Measurements from ENCODE around the gene MBTPS1. TPM values are rescaled to one million over a fixed set of nuclear protein-coding genes. Genes with fewer than 3 reads are reported as not detected.
"Not testable (repeated sequence)": the region's sequence is repeated elsewhere in the genome, so short reads cannot be mapped to it uniquely, and the experiment has no call there.

The MBTPS1 gene
- total RNA-seq, 1 experiment from 2014 or later: 47.1 TPM

GRCh38 chr16:84137287-84137686 lies 20.5 kb upstream of the MBTPS1 start:
- no peak for DNase-seq (ENCODE audit: low read depth)

- no peak for DNase-seq (ENCODE audit: low read depth)
Measured at GRCh38 chr16:84136331-84137125, 19.8 kb upstream of the MBTPS1 start.

DNA sequence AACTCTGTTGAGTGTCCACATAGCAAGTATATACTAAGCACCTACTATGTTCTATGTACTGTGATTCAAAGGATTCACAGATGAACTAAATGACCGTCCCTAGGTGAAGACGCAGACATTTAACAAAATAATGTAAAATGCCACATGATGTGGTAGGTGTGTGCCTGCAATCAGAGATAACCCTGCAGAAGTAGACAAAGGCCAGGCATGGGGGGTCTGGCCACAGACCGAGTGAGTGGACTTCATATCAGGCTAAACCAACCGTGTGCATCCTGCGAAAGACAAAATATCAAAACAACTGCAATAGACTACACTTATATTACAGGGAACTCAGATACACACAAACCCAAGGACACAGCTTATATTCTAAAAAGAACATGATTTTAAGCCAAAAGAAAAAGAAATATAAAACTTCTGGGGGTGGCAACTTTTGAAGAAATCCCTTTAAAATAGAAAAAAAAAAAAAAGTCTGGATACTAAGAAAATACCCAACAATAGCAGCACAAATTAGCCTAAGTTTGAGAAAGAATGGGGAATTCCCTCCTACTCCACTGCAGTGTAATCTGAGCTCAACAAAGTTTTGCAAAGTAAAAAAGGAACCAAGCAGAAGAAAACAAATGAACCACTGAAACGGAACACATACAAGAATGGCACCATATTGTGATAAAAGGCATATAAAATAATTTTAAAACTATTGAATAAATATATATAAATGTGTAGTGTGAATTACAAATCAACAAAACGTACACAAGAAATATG lies 16.0 kb upstream of the MBTPS1 start:
- no peak for DNase-seq (ENCODE audit: low read depth)

DNA sequence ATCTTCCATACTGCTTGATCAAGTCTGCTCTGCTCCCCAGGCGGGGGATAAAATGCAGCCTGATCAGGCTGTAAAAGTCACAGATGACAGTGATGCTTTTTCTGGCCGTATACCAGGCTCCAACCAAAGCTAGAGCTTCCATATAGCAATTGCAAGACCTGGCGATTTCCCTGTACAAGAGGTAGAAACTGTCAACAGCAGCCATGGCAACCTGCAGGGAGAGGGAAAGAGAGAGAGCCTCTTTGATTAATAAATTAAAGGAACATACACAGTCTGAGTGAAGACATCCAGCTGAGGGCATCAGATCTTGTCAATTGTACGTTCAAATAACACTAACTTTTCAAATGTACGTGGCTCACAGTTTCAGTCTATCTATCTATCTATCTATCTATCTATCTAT lies 14.4 kb upstream of the MBTPS1 start:
- no peak for DNase-seq (ENCODE audit: low read depth)

DNA sequence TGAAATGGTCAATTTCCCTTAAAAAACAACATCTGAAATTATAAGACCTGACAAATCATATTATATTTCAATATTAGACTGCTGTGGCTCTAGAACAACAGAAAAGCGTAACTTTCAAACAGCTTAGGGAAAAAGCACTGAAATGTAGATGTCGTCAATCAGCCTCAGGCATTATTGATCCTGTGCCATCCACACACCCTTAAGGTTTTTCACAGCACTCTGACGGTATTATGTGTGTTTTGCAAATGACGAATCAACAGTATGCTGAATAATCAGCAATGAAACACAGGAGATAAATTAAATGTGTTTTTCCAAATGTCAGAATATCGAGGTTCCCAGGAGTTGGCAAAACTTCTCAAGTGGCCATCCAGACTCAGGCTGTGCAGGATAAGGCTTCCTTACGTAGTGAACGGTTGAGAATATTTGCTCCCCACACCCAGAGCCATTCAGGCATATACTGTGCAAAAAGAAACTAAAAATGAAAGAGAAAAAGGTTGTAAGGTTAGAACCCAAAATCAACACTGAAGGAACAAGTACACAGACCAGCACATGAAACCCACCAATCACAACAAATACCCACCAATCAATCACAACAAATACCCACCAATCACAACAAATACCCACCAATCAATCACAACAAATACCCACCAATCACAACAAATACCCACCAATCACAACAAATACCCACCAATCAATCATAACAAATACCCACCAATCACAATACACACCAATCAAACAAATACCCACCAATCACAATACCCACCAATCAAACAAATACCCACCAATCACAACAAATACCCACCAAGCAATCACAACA lies 7.7 kb upstream of the MBTPS1 start:
- DNase-seq (ENCODE audit: low read depth): no peak

DNA sequence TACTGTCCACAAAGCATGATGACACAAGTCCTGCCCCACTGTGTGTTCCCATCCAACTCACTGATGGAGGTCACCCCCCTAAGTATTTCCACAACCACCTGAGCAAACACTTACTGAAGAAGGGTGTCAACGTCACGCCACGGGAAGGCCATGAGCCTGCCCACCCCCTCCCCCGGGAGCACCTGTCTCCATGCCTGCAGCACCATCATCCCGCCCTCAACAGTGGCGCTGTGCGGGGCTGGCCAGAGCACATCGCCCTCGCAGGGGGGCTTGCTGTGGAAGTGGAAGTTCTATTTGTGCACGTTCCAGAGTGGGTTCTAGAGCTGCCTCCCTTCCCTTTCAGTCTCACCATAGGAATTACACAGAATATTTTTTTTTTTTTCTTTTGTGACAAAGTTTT lies 4.3 kb upstream of the MBTPS1 start:
- DNase-seq (ENCODE audit: low read depth): no peak

- no peak for DNase-seq (ENCODE audit: low read depth)
Measured at GRCh38 chr16:84120023-84120422, 3.3 kb upstream of the MBTPS1 start.

DNA sequence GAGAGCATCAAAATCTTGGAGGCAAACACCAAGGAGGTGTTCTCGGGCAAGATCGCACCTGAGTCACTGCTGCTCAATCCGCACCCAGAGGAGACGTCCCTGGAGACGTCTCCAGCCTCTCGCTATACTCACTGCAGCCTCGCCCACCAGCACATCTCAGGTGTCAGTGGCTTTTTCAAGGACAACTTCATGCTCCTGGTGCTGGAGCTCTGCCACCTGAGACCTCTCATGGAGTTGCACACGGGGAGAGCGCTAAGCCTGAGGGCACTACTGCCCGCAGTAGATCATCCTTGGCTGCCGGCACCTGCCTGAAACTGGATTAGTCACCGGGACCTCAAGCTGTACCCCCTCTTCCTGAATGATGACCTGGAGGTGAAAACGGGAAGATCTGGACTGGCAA lies 2.6 kb upstream of the MBTPS1 start:
- DNase-seq (ENCODE audit: low read depth): no peak

DNA sequence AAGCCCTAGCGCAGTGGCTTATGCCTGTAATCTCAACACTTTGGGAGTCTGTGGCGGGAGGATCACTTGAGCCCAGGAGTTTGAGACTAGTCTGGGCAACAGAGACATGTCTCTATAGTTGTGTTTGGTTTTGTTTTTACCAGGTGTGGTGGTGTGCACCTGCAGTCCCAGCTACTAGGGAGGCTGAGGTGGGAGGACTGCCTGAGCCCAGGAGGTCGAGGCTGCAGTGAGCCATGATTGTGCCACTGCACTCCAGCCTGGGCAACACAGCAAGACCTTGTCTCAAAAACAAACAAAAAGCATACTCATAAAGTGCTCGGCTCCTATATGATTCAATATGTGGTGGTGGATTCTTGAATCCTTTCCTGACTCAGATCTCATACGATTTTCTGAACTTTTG lies 1.6 kb upstream of the MBTPS1 start:
- not testable (repeated sequence) for DNase-seq (ENCODE audit: low read depth)

GRCh38 chr16:84117494-84117843 lies 727 bp upstream of the MBTPS1 start:
- DNase-seq (ENCODE audit: low read depth): no peak

GRCh38 chr16:84115919-84116719 lies 623 bp downstream of the MBTPS1 start:
- DNase-seq (ENCODE audit: low read depth): peak; percentile 19

DNA sequence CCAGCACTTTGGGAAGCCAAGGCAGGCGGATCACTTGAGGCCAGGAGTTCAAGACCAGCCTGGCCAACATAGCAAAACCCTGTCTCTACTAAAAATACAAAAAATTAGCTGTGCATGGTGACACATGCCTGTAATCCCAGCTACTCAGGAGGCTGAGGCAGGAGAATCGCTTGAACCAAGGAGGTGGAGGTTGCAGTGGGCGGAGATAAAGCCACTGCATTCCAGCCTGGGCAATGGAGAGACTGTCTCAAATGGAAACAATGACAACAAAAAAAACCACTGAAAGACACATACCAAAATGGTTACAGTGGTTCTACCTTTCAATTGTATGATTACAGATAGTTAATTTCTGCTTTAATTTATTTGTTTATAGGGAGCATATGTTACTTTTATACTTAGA lies 4.8 kb downstream of the MBTPS1 start:
- not testable (repeated sequence) for DNase-seq (ENCODE audit: low read depth)

DNA sequence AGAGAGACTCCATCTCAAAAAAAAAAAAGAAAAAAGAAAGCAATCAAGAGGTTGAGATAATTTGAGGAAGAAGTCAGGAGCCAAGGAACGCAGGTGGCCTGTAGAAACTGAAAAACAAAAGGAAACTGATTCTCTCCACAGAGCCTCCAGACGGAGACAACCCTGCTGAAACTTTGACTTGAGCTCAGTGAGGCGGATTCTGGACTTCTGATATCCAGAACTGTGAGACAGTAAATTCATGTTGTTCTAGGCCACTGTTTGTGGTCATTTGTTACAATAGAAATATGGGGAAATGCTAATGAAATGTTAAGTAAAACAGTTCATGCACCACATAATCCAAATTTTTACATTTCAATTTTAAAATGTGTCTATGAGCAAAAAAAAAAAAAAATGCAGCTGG lies 5.2 kb downstream of the MBTPS1 start:
- DNase-seq (ENCODE audit: low read depth): no peak

GRCh38 chr16:84110527-84110926 lies 6.2 kb downstream of the MBTPS1 start:
- no peak for DNase-seq (ENCODE audit: low read depth)

DNA sequence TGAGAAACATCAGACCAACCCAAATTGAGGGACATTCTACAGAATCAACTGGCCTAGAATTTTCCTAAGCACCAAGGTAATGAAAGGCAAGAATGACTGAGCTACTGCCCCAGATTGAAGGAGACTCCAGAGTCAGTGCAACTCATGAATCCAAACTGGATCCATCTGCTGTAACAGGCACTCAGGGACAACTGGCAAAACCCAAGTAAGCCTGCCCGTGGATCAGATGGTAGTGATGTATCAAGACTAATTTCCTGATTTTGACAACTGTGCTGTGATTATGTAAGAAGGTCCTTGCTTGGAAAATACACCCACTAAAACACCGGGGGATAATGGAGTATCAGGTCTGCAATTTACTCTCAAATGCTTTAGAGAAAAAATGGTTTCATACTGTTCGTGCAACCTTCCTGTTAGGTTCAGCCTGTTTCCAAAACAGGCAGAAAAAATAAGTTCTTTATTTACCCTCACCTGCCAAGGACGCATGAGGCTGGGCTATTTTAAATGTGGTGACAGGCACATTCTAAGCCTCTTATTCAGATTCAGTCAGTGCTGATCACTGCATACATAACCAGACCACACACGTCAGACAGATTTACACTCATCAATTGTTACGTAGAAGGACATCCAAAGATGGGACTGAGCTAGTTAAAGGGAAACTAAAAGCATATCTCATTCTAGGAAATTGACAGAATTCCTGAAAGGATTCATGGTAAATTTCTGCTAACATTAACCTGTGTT lies 7.0 kb downstream of the MBTPS1 start:
- DNase-seq (ENCODE audit: low read depth): no peak

GRCh38 chr16:84107921-84108320 lies 8.8 kb downstream of the MBTPS1 start:
- no peak for DNase-seq (ENCODE audit: low read depth)

- no peak for DNase-seq (ENCODE audit: low read depth)
Measured at GRCh38 chr16:84105948-84106740, 10.6 kb downstream of the MBTPS1 start.

DNA sequence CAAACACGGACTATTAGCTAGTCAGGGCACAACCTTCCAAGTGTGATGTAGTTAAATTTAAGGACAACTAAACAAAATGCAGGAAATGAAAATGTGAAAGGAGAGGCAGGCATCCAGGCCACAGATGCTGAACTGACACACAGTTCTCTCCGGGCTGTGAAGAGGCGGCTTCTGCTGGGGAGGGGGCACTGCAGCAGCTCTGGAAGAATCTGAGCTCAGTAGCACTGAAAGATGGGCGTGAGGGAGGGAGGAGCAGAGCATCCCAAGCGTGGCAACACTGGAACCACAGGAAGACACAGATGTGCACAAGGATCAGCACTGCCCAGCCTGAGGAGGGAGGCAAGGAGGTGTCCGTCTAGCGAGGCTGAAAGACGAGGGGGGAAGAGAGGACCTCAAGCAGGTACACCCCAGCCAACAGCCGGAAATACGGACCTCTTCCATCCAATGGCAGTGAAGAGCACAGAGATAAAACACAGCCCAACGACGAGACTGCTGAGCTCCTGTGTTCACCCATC lies 11.4 kb downstream of the MBTPS1 start:
- no peak for DNase-seq (ENCODE audit: low read depth)

DNA sequence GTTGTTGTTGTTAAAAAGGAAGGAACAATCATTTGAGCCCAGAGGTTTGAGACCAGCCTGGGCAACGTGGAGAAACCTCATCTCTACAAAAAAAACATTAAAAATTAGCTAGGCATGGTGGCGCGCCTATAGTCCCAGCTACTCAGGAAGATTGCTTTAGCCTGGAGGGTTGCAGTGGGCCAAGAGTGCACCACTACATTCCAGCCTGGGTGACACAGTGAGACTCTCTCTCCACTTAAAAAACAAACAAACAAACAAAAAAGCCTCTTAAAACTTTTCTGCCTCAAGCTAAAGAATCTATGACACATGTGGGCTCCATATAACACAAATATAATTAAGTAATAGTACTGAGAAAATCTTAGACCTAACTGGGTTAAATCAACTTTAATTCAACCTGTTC lies 12.5 kb downstream of the MBTPS1 start:
- no peak for DNase-seq (ENCODE audit: low read depth)

DNA sequence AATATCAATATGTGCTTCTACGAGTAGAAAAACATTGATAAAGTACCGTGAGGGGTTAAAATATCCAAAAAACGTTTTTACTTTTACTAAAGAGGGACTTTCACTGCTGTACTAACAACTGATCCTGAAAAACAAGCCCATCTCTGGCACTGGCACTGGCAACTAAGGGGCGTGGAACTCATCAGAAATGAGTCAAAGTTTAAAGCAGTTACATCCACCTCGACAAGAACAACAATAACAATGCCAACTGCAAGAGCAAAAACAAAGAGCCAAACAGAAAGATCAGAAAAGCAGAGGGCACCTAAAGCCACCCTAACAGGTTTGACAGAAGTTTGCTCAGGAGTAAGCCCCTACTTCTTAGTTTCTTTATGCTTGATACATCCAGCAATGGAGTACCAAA lies 13.1 kb downstream of the MBTPS1 start:
- peak; percentile 25 for DNase-seq (ENCODE audit: low read depth)
